GM18873 (cell line): Measurements from ENCODE around the gene KCNQ1OT1.

Experiments used
- ATAC-seq: cut with Tn5 transposase; IDR thresholded peaks from one replicate; pipeline ENCODE4 v1.9.1; 2021; ENCODE audit warnings: mild to moderate bottlenecking, moderate library complexity, moderate number of reproducible peaks; ENCODE audit not compliant: unreplicated experiment, low FRiP score

The KCNQ1OT1 gene

DNA sequence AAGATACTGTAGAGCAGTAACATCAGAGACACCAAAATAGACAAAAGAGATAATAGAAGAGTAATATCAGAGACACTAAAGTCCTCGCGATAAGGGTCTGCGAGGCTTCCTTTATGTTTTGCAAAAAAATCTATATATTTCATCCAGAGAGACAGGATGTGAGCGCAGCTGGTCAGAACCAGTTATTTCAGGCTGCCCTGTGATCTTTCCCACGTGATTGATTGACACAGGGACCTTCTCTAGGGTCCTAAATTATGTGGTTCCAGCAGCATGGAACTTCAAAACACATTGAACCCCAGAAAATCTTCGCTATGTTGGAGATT, 136.9 kb downstream of the KCNQ1OT1 start:
- ATAC-seq: no peak

DNA sequence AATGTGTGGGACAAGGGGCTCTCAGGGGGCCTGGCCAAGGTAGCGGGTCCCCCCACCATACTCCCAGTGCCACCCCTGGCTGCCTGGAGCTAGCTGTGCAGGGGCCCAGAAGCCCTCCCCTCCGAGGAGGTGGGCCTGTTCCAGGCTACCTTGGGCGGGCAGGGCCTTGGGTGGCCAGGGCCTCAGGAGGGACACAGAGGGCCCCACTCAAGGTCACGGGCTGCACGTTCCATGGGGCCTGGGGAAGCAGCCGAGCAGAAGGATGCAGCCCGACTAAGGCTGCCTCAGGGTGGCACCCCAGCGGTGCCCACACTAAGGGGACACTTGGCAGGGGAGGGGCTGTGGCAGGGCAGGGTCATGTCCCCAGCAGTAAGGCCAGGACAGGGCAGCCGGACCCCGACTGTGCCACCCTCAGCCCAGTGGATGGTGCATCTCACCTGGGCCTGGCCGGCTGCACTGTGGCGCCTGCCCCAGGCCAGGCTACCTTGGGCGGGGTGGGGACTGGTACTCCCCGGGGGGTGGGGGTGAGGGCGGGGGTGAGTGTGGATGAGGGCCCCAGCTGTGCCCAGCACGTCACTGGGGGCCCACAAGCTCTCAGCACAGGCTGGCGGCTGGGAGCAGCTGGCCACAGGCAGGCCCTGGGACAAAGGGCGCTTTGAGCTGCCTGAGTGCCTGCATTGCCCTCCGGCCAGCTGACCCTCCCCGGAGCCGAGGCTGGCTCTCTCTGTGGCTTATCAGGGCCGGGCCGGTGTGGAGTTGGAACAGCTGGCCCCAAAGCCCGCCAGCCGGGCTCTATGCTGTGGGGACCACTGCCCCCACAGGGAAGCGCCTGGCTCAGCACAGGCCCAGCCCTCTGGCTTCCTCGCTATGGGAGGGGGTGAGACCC, 137.9 kb downstream of the KCNQ1OT1 start:
- ATAC-seq: no peak

DNA sequence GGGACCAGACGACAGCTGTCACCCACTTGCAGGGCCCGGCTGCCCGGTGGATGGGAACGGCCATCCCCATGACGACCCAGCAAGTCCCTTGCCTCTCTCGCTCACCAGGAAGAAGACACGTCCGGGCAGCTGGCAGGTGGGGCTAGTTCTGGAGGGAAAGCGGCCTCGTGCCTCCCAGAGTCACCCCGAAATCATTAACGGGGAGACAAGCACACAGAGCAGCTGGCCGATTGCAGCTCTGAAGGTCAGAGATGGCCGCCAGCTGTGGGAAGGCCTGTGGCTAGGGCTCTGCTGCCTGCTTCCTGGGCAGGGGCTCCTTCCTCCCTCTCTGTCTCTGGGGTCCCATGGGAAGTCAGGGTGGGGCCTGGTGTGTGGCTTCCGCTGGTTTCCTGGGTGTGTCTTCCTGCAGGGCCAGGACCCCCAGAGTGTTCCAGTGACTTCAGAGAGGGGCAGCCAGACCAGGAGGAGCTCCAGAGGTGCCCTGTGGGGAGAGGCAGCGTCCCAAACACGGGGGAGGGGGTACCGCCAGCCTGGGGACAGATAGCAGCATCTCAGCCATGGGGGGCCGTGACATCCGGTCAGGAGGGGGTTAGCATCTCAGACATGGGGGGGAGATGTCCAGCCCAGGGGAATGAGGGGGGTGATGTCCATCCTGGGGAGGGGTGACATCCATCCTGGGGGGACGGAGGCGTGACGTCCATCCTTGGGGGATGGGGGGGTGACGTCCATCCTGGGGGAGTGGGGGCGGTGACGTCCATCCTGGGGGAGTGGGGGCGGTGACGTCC, 140.1 kb downstream of the KCNQ1OT1 start:
- no peak for ATAC-seq

DNA sequence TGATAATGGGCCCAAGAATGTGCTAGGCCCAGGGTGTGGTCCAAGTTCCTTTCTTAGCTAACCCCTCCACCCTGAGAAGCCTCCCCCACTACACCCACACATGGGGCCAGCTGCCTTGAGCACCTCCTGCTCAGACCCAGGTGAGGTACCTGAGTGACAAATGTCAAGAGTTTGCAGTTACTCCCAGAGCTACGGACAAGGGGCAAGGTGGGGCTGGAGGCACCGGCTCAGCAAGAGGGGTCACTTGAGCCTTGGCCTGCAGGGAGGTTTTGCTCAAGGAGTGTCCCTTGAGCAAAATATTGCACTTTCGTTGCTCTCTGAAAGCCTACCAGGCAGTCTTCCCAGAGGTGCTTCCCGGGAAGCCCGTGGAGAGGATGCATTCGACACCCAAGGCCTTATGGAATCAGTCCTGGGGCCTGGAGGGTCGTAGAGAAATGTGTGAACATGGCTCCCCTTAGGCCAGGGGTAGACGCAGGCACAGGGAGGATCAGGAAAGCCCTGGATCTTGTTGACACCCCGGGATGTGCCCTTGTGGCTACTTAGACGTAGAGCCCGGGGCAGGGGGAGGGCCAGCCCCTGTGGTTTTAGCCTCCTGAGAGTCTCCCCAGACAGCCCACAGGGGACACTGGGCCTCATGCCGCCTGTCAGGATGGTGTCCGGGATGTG, 140.8 kb downstream of the KCNQ1OT1 start:
- ATAC-seq: no peak

DNA sequence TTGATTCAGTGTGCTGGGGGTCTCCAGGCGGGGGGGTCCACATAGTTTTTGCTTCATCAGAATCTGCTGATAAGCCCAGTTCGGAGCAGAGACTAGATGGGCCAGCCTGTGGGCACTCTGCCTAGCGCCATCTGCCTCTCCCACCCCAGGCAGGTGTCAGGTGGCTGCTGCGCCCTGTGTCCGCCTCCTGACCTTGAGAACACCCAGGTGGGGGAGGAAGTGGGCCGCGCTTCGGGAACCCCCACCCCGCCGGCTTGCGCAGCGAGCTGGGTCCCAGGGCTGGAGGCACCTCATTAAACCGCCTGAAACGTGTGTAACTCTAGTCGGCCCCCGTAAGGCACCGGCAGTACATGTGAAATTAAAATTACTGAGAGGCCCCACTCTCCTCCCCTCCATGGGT, 141.4 kb downstream of the KCNQ1OT1 start:
- no peak for ATAC-seq
